PC-3 (cell line): ENCODE data around the gene SYNE1.

Source experiments
- EZH2phosphoT487 ChIP-seq: fragments of 300-600 bp; sonication (generic); IDR thresholded peaks from 2 replicates; pipeline ENCODE4 v1.6.1; 2018; ENCODE audit warnings: mild to moderate bottlenecking, antibody characterized with exemption, low read length, borderline replicate concordance
- TF ChIP-seq, protein P1 (sequence below): fragments of 300-600 bp; sonication (generic); conservative IDR thresholded peaks from 2 replicates; pipeline ENCODE4 v1.5.1; 2017; ENCODE audit warnings: antibody characterized with exemption, low read depth, mild to moderate bottlenecking, low read length

DNA sequence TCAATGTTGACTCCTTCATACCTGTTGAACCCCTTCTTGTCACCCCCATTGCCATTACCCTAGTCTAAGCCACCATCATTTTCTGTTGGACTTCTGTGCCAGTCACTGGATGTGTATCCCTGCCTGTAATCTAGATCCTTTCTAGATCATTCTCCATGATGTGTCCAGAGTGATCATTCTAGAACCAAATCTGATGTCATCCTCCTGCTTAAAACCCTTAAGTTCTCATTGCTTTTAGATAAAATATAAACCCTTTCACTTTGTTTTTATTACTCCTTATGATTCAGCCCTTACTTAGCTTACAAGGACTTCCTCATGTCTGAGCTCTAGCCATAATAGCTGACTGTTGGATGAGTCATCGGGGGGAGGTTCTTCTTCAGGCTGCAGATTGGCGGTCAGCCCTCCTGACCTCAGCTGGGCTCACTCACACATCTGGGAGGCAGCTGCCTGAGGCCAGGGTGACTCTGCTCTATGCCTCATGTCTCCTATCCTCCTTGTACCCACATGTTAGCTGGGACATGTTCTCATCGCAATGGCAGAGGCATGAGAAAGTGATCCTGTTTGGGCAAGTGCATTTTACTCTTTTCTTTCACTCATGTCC is 542.1 kb downstream of the SYNE1 start:
- TF ChIP-seq, protein P1, sequence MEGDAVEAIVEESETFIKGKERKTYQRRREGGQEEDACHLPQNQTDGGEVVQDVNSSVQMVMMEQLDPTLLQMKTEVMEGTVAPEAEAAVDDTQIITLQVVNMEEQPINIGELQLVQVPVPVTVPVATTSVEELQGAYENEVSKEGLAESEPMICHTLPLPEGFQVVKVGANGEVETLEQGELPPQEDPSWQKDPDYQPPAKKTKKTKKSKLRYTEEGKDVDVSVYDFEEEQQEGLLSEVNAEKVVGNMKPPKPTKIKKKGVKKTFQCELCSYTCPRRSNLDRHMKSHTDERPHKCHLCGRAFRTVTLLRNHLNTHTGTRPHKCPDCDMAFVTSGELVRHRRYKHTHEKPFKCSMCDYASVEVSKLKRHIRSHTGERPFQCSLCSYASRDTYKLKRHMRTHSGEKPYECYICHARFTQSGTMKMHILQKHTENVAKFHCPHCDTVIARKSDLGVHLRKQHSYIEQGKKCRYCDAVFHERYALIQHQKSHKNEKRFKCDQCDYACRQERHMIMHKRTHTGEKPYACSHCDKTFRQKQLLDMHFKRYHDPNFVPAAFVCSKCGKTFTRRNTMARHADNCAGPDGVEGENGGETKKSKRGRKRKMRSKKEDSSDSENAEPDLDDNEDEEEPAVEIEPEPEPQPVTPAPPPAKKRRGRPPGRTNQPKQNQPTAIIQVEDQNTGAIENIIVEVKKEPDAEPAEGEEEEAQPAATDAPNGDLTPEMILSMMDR, result no peak
- TF ChIP-seq EZH2phosphoT487, result no peak
